Heart right ventricle (tissue), 16 donors: ENCODE results near the gene TRA2B. TPM values are rescaled to one million over a fixed set of nuclear protein-coding genes. Genes with fewer than 3 reads are reported as not detected.

Source experiments
- ATAC-seq, 8 donors: fragments of 200-7000 bp; cut with Tn5 transposase; one replicate each; pipeline ENCODE4 v1.9.1; 2020; ENCODE audit warnings: mild to moderate bottlenecking in 8 of 8, moderate library complexity in 8 of 8, moderate number of reproducible peaks in 1 of 8
- DNase-seq, 2 donors: peaks; one replicate each; pipeline ENCODE4 v3.0.0-alpha.2; 2020
- H3K27ac ChIP-seq, 10 donors: fragments of 200-600 bp; sonication (generic) in 2 of 10; one replicate each; pipeline versions ENCODE4 v1.5.0 to v1.8.0; 2020 to 2022; ENCODE audit warnings: mild to moderate bottlenecking in 3 of 10
- H3K27me3 ChIP-seq, 7 donors: fragments of 200-600 bp; one replicate each; pipeline ENCODE4 v1.8.0; 2021 to 2022; ENCODE audit warnings: mild to moderate bottlenecking in 2 of 7
- H3K36me3 ChIP-seq, 9 donors: fragments of 200-600 bp; sonication (generic) in 1 of 9; one replicate each; pipeline versions ENCODE4 v1.5.0 to v1.8.0; 2020 to 2022; ENCODE audit warnings: mild to moderate bottlenecking in 2 of 9
- H3K4me1 ChIP-seq, 9 donors: fragments of 200-600 bp; sonication (generic) in 1 of 9; one replicate each; pipeline versions ENCODE4 v1.5.0 to v1.8.0; 2020 to 2022; ENCODE audit warnings: mild to moderate bottlenecking in 4 of 9
- H3K4me3 ChIP-seq, 10 donors: fragments of 200-600 bp; sonication (generic) in 2 of 10; one replicate each; pipeline versions ENCODE4 v1.5.0 to v1.8.0; 2020 to 2022; ENCODE audit warnings: mild to moderate bottlenecking in 7 of 10, moderate library complexity in 2 of 10
- H3K9me3 ChIP-seq, 11 donors: fragments of 200-600 bp in 10 of 11; sonication (generic) in 2 of 11; one replicate each; pipeline versions ENCODE4 v1.5.0 to v1.8.0; 2013 to 2022; ENCODE audit warnings: mild to moderate bottlenecking in 2 of 11, control low read depth in 1 of 11, moderate library complexity in 1 of 11
- WGBS, 2 donors: extraction: QIAGEN DNeasy Blood & Tissue Kit; methylation state at CpG; one replicate each; pipeline ENCODE4 v1.1.7; 2013; ENCODE audit warnings: inconsistent platforms in 1 of 2; 5-methylcytosine and 5-hydroxymethylcytosine counted together
- intact Hi-C, 10 donors: fragments of 100-400 bp; cut with DNase I; formaldehyde crosslinking; loops; one replicate each; pipeline versions ENCODE4 v1.11.1 to v1.14.2; 2022
- polyA plus RNA-seq, 2 donors: library from polyadenylated mRNA; stranded (reverse); fragments of 200-250 nt; gene quantifications; one replicate each; pipeline ENCODE4 v1.2.3, GENCODE V29; 2013
- total RNA-seq, 10 donors: library from RNA; stranded (reverse); fragmentation: NEBNext Ultra II Directional in 3 of 10; extraction: Animal tissue kit (Norgen Biotek cat#: 25700) in 3 of 10; gene quantifications; one replicate each; pipeline versions ENCODE4 v1.2.1 to v1.2.4, GENCODE V29; 2021 to 2023
- TF ChIP-seq, protein P1 (sequence below), 9 donors: fragments of 200-600 bp; sonication (generic) in 2 of 9; IDR thresholded peaks; one replicate each; pipeline versions ENCODE4 v1.5.0 to v1.8.0; 2021 to 2022; ENCODE audit warnings: antibody characterized with exemption in 9 of 9, mild to moderate bottlenecking in 5 of 9, moderate library complexity in 1 of 9
- donor health status: Arrhythmogenic right ventricular cardiomyopathy.
- donor health status: ischemic (EF 13 %, LVEDD 7.1; RV severe dilation, severe dysfunction).
- donor health status: healthy with polysubstance abuse.
- donor health status: DM: no; HTN: yes; CAD: no.
- donor health status: DM: no; HTN: no; CAD: no.
- donor health status: ischemic (EF 25% LVEDD 6.9; RV normal size, moderate dysfunction).
- donor health status: ischemic (EF 25% LVEDD 5.7; RV mildly dilated, moderate dysfunction).
- donor health status: healthy.
- donor health status: DM: yes; HTN: yes; CAD: no.
- donor health status: Ischemic cardiomyopathy.
- donor health status: ischemic (EF 35%, LVEDD 5.7; RV mildly dilated, moderate dysfunction).
- donor health status: nonischemic (EF 11% LVEDD 7.7; RV severe dilation, severe dysfunction).
- donor health status: DM: yes; HTN: yes; CAD: no.
- donor health status: PGD.
- donor health status: ischemic (EF 29% LVEDD 5.4; RV normal size, mild dysfunction).
- donor health status: nonischemic (EF 23%, LVEDD 6.1; RV moderate dilation, normal function).

TRA2B gene
- total and polyA plus RNA-seq, 12 donors, result 43.6 to 75.9 (median 49.8) TPM

DNA sequence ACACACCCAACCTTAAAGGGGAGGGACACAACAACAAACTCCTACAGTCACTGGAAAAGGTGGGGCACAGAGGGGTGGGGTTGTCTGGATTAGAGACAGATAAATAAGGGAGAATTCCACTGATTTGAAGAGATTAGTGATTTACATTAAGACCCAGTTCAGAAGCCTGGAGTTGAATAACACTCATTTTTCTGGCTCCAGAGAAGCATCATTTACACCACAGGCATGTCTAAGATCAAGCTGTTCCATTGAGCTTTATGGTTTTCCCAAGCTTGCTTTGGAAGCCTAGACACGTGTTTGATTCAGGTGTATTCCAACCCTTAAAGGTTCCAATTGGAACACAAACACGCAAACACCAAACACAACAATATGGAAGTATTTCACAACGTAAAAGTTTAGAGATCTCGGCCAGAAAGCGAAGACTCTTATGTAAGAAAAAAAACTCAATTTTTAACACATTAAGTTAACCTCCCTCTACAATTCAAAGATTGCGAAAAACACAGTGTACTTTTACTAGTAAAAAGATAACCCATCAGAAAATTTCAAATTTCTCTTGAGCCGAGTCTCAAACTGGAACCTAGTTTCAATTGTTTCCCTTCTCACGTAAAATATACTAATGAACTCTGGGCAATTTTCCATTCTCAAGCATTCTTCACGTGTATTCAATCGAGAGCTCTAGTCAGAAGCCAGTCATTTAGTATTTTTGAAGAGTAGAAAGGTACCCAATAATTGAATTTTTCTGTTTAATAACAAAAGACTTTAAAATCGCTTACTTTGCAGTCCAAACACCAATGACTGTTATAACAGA lies 2.1 kb downstream of the TRA2B start:
- Histone ChIP-seq H3K27ac (peak overlapping the region in 8 of 10 donors; percentile 98 to 100 (median 100)), H3K27me3 (no peaks in the 10 kb centered on the region), H3K4me1 (peaks cover 7 to 61% (median 51%) of the 10 kb centered on the region in 9 donors), H3K36me3 (peaks cover 0 to 10% (median 0%) of the 10 kb centered on the region in 9 donors), H3K4me3 (peak overlapping the region; percentile 80 to 100 (median 94)), H3K9me3 (no peaks in the 10 kb centered on the region)
- intact Hi-C loops, result loop anchor here in 5 of 10 donors (10.0 kb wide), 5 partner anchors 111 to 1571 kb away; partner anchors contain the start of genes IGF2BP2 (in 3 of the 5), CLCN2 (in 1 of the 5), POLR2H (in 1 of the 5) and ST6GAL1 (in 1 of the 5)
- DNase-seq (no peak), ATAC-seq (no peak)
- TF ChIP-seq, protein P1, sequence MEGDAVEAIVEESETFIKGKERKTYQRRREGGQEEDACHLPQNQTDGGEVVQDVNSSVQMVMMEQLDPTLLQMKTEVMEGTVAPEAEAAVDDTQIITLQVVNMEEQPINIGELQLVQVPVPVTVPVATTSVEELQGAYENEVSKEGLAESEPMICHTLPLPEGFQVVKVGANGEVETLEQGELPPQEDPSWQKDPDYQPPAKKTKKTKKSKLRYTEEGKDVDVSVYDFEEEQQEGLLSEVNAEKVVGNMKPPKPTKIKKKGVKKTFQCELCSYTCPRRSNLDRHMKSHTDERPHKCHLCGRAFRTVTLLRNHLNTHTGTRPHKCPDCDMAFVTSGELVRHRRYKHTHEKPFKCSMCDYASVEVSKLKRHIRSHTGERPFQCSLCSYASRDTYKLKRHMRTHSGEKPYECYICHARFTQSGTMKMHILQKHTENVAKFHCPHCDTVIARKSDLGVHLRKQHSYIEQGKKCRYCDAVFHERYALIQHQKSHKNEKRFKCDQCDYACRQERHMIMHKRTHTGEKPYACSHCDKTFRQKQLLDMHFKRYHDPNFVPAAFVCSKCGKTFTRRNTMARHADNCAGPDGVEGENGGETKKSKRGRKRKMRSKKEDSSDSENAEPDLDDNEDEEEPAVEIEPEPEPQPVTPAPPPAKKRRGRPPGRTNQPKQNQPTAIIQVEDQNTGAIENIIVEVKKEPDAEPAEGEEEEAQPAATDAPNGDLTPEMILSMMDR (IDR thresholded peaks at IDR 0.05), result no peak
- 3 to 5% methylated on average over 11 of the region's 11 CpGs for WGBS, 2 donors

DNA sequence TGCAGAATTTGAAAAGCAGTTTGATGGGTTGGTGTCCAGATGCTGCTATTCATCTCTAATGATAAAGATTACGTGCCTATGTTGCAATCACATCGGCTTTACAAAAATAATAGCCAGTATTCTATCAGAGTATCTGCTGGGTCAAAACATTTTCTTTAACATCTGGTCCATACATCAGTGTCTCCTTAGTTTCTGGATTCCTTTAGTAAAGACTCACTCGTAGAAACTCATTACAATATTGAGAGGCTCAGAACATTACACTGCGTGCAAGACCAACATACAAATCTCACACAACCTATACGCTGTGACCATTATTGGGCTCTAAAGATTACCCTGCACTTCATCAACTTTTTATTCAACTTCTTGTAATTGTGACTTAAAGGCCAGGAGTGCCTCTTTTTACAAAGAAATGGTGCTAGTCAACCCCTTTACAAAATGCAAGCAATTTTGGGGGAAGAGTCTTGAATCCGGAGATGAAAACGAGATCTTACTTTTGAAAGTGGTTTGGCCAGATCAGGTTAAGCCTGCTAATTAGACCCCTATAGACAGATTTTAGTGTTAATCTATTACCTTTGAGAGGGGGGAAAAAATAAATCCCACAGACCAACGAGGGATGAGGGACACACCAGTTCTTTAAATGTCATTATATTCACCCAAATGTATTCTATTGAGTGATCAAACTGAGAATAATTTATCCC lies 2.9 kb downstream of the TRA2B start:
- no peak for ATAC-seq
- peak overlapping the region; percentile 4 to 100 (median 94) for H3K4me3 ChIP-seq
- peaks cover 0 to 17% (median 0%) of the 10 kb centered on the region in 9 donors for H3K36me3 ChIP-seq
- no peaks in the 10 kb centered on the region for H3K9me3 ChIP-seq
- intact Hi-C loops, result loop anchor here in 5 of 10 donors (10.0 kb wide), 5 partner anchors 110 to 1570 kb away; partner anchors contain the start of genes IGF2BP2 (in 3 of the 5), CLCN2 (in 1 of the 5), POLR2H (in 1 of the 5) and ST6GAL1 (in 1 of the 5)
- peaks cover 14 to 68% (median 58%) of the 10 kb centered on the region in 9 donors for H3K4me1 ChIP-seq
- DNase-seq, result no peak
- TF ChIP-seq, protein P1 (IDR thresholded peaks at IDR 0.05), result no peak
- 1 to 3% methylated on average over 8 of the region's 8 CpGs for WGBS, 2 donors
- peak overlapping the region in 5 of 10 donors; percentile 4 to 100 (median 100) for H3K27ac ChIP-seq
- no peaks in the 10 kb centered on the region for H3K27me3 ChIP-seq

DNA sequence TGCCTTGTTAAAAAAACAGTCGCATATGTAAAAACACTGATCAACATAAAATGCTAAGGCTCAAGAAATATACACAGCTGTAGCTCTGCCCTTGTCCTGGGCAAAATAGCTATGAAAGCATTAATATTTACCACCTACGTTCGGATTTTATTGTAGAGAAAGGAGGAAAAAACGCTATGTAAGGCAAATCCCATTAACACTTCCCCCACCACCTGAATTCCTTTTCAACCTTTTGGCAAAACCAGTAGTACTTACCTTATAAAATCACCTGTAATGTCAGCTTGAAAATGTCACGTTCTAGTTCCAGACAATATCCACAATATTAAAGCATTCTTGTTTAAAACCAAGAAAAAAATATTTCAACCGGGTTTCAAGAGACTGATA lies 3.6 kb downstream of the TRA2B start:
- H3K4me1 ChIP-seq, result peaks cover 17 to 76% (median 66%) of the 10 kb centered on the region in 9 donors
- no peaks in the 10 kb centered on the region for H3K9me3 ChIP-seq
- DNase-seq, result no peak
- peak overlapping the region in 2 of 10 donors; percentile 16 to 18 for H3K27ac ChIP-seq
- peaks cover 0 to 25% (median 0%) of the 10 kb centered on the region in 9 donors for H3K36me3 ChIP-seq
- intact Hi-C loops, result loop anchor here in 5 of 10 donors (10.0 kb wide), 5 partner anchors 109 to 1569 kb away; partner anchors contain the start of genes IGF2BP2 (in 3 of the 5), CLCN2 (in 1 of the 5), POLR2H (in 1 of the 5) and ST6GAL1 (in 1 of the 5)
- no peak for ATAC-seq
- H3K4me3 ChIP-seq, result peak overlapping the region in 9 of 10 donors; percentile 80 to 100 (median 95)
- H3K27me3 ChIP-seq, result no peaks in the 10 kb centered on the region
- TF ChIP-seq, protein P1 (IDR thresholded peaks at IDR 0.05), result no peak
- WGBS, 2 donors, result 3 to 6% methylated on average over 6 of the region's 6 CpGs
